ENCODE data around the gene PTPRA.
A peak's percentile ranks its signal among the peaks of the same experiment; 100 is the strongest.

PTPRA gene

DNA sequence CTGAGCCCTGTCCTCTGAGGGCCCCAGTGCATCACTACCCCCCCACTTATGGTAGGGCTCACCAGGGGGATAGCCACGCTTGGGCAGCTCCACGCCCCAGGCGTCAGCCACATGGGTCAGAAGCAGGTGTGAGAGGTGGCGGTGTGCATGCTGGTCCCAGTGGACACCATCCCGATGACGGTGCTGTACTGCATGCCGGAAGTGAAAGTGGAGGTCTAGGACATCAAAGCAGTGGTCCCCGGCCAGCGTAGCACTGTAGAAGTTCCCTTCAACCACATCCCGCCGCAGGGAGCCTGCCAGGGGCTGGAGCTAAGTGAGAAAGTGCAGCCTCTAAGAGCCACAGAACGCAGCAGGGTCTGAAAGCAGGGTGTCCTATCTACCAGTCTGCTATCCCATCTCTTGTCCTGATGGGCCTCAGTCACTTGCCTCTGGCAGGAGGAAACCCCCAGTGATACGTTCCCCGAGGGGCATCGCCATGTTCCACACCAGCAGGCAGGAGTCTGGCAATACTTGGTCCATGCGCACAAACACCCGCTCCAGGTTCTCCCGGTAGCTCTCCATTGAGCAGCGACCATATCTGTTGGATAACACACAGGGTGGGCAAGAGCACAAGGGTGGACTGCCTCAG, 35.0 kb upstream of the PTPRA start:
- DNase-seq (ENCODE audit: low read depth) = no peak
- TF ChIP-seq MYC (IDR thresholded peaks at IDR 0.05; ENCODE audit: low read depth, low read length) (no peak), POLR2A (IDR thresholded peaks at IDR 0.05; ENCODE audit: extremely low read depth, insufficient read length) (no peak)
- TF ChIP-seq, protein P1, sequence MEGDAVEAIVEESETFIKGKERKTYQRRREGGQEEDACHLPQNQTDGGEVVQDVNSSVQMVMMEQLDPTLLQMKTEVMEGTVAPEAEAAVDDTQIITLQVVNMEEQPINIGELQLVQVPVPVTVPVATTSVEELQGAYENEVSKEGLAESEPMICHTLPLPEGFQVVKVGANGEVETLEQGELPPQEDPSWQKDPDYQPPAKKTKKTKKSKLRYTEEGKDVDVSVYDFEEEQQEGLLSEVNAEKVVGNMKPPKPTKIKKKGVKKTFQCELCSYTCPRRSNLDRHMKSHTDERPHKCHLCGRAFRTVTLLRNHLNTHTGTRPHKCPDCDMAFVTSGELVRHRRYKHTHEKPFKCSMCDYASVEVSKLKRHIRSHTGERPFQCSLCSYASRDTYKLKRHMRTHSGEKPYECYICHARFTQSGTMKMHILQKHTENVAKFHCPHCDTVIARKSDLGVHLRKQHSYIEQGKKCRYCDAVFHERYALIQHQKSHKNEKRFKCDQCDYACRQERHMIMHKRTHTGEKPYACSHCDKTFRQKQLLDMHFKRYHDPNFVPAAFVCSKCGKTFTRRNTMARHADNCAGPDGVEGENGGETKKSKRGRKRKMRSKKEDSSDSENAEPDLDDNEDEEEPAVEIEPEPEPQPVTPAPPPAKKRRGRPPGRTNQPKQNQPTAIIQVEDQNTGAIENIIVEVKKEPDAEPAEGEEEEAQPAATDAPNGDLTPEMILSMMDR (IDR thresholded peaks at IDR 0.05; ENCODE audit: low read depth, low read length) = no peak
- TF ChIP-seq, protein P2, sequence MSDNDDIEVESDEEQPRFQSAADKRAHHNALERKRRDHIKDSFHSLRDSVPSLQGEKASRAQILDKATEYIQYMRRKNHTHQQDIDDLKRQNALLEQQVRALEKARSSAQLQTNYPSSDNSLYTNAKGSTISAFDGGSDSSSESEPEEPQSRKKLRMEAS (IDR thresholded peaks at IDR 0.05; ENCODE audit: low read depth, low read length) = no peak
- H3K4me3 ChIP-seq (ENCODE audit: low read depth, low read length) = no peak overlapping the region

DNA sequence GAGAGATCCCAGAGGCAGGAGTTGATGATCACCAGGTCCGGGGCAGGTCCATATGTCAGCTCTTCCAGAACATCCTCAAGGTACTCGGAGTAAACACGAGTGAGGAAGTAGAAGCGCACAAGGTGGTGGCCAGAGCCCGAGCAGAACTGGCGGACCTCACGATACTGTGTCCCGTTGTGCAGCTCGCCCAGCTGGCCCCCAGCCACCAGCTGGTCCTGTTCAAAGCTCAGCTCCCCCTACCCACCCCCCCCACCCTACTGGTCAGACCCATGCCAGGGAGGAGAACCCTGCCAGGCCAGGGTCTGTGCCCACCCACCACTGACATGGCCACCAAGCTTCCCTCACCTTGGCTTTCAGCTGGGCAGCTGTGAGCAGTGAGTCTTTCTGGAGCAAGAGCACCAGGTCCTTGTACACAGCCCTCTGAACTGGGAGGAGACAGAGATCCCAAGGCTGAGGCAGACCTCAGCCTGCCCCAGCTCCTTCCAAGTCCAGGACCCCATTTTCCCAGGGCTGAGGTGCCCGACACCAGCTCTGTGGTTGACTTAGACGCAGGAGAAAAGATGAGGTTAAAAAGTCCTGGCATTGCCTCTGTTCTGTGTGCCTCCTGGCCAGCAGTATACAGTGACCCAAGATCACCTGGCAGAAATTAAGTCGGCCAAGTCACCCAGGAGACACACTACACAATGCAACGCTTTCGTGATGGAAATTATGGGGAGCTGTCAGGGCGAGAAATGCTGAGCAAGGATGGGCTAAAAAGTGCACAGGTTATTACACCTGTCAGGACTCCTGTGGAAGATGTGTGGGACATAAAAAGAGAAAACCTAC, 34.2 kb upstream of the PTPRA start:
- TF ChIP-seq POLR2A (IDR thresholded peaks at IDR 0.05; ENCODE audit: extremely low read depth, insufficient read length) (no peak), MYC (IDR thresholded peaks at IDR 0.05; ENCODE audit: low read depth, low read length) (no peak)
- TF ChIP-seq, protein P2 (IDR thresholded peaks at IDR 0.05; ENCODE audit: low read depth, low read length) = no peak
- TF ChIP-seq, protein P1 (IDR thresholded peaks at IDR 0.05; ENCODE audit: low read depth, low read length) = no peak
- DNase-seq (ENCODE audit: low read depth) = no peak
- H3K4me3 ChIP-seq (ENCODE audit: low read depth, low read length) = no peak overlapping the region

DNA sequence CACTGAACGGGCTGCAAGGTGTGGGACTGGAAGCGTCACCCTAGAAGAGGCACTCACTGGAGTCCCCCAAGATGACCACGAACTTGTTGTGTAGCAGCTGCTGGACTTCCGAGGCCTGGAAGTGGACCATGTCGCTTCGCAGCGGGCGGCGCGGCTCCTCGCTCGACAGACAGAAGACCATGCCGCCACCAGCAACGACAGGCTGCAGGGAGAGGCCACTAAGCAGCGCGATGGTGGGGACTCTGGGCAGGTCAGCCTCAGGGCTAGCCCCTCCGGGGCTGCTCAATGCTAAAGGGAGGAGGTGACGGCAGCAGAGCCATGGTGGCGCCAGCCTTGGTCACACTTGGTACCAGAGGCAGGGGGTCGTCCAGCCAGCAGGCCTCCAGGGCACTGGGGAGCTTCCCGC, 33.5 kb upstream of the PTPRA start:
- TF ChIP-seq, protein P1 (IDR thresholded peaks at IDR 0.05; ENCODE audit: low read depth, low read length) = no peak
- TF ChIP-seq MYC (IDR thresholded peaks at IDR 0.05; ENCODE audit: low read depth, low read length) (no peak), POLR2A (IDR thresholded peaks at IDR 0.05; ENCODE audit: extremely low read depth, insufficient read length) (no peak)
- TF ChIP-seq, protein P2 (IDR thresholded peaks at IDR 0.05; ENCODE audit: low read depth, low read length) = no peak
- DNase-seq (ENCODE audit: low read depth) = no peak
- H3K4me3 ChIP-seq (ENCODE audit: low read depth, low read length) = peak overlapping the region; percentile 85

DNA sequence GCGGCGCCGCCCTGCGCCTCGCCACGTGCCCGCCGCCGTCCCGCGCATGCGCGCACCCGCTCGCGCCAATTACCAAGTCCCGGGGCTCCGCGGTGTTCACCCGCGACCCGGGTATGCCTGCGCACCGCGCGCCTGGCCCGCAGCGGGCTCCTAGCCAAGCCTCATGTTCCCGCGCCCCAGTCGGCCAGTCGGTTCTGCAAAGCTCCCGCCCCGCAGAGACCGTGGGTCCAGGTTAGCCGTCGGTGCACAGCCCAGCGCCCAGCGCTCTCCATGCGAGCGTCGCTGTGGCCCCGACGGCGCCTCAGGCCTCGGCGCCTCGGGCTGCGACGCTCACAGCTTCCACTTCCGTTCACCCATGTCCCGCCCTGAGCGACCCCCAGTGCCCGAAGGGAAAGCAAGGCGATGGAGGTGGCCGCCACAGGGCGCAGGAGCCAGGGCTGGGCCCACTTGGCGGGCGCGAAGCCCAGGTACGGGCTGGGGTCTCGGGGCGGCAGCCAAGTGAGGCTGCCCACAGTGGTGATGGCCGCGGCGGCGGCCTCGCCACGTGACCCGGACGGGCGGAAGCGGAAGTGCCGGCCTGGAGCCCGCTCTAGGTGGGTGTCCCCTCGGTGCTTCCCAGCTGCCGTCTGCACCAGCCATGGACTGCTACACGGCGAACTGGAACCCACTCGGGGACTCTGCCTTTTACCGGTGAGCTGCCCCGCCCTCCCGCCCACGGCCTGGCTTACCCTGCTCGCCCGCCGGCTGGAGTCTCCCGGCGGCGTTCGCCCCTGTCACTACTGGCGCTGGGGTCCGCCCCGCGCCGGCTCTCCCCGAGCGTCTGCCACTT, 32.9 kb upstream of the PTPRA start, which contains the start of the genes PCED1A and VPS16:
TSS of gene PCED1A (minus strand) at position 518 of the 829 bp plus-strand sequence. CDS start 743 bp downstream, outside the sequence.
TSS of gene VPS16 (plus strand) at position 608 of the 829 bp plus-strand sequence. CDS start at position 638, 30 bp downstream.
- DNase-seq (ENCODE audit: low read depth) = peak; percentile 91
- peak within 1 kb of the TSS; percentile 85 for H3K4me3 ChIP-seq (ENCODE audit: low read depth, low read length)
- TF ChIP-seq POLR2A (IDR thresholded peaks at IDR 0.05; ENCODE audit: extremely low read depth, insufficient read length) (peak; percentile 72), MYC (IDR thresholded peaks at IDR 0.05; ENCODE audit: low read depth, low read length) (peak; percentile 98)
- TF ChIP-seq, protein P2 (IDR thresholded peaks at IDR 0.05; ENCODE audit: low read depth, low read length) = peak; percentile 99
- TF ChIP-seq, protein P1 (IDR thresholded peaks at IDR 0.05; ENCODE audit: low read depth, low read length) = no peak

DNA sequence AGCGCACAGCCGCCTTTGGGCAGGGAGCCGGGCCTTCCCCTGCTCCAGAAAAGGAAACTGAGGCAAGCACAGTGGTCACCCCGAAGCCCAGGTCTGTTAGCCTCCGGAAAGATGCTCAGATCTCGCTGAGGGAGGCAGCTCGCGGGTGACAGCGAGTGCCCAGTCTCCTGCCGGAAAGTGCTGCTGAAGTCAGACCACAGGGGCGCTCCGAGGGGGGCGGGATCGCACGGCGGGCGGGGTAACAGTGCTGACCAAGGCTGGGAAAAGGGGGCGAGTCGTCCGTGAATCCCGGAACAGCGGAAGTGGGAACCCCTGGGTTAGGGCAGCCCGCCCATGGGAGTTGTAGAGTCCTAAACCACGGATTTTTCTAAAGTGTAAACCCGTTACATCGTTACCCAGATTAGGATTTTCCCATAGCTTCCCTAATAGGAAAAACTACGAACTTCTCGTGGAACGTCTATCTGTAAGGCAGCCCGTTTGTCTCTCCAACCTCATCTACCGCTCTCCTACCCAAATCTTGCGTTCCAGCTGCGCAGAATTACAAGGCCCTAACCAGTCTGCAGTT, 32.2 kb upstream of the PTPRA start:
- peak overlapping the region; percentile 85 for H3K4me3 ChIP-seq (ENCODE audit: low read depth, low read length)
- TF ChIP-seq, protein P1 (IDR thresholded peaks at IDR 0.05; ENCODE audit: low read depth, low read length) = no peak
- TF ChIP-seq MYC (IDR thresholded peaks at IDR 0.05; ENCODE audit: low read depth, low read length) = no peak
- TF ChIP-seq, protein P2 (IDR thresholded peaks at IDR 0.05; ENCODE audit: low read depth, low read length) = no peak
- TF ChIP-seq POLR2A (IDR thresholded peaks at IDR 0.05; ENCODE audit: extremely low read depth, insufficient read length) = no peak
- DNase-seq (ENCODE audit: low read depth) = peak; percentile 67
